HepG2 (cell line): ENCODE measurements around the gene UXS1. TPM values are rescaled to one million over a fixed set of nuclear protein-coding genes. Genes with fewer than 3 reads are reported as not detected.
A peak's percentile ranks its signal among the peaks of the same experiment; 100 is the strongest.

Experiments used
- ATAC-seq: fragments of 200-7000 bp; cut with Tn5 transposase; 3 replicates; pipeline ENCODE4 v1.9.1; 2020; ENCODE audit warnings: mild to moderate bottlenecking, moderate library complexity
- BruUV-seq: library from RNA; stranded (reverse); fragments of 400-500 nt; replicated peaks from 2 replicates; lab custom pipeline; 2021; lab: Mats Ljungman, UMichigan
- CTCF ChIA-PET: fragments of 300-600 bp; formaldehyde crosslinking; extraction: SDS; loops from one replicate; lab custom pipeline; 2021; ENCODE audit warnings: low total read pairs, inconsistent platforms, low intra/inter-chr PET ratio; lab: Yijun Ruan, JAX
- POLR2A ChIA-PET: fragments of 350-600 bp; sonication (Branson Sonifier 250); formaldehyde crosslinking; loops from one replicate; lab custom pipeline; 2020; ENCODE audit warnings: antibody characterized with exemption, inconsistent platforms; lab: Yijun Ruan, JAX
- DNase-seq: peaks from one replicate; pipeline ENCODE4 v3.0.0-alpha.2; 2015; ENCODE audit warnings: low spot score
- FAIRE-seq: peaks from 3 replicates; lab custom pipeline; 2011; peaks lifted over from hg19 to GRCh38; lab: Jason Lieb, UNC
- H2AFZ ChIP-seq: one replicate; pipeline ENCODE4 v1.6.1; 2011; ENCODE audit warnings: low read length, inconsistent platforms
- H3K27ac ChIP-seq: fragments of 300-600 bp; 3 replicates; pipeline ENCODE4 v1.8.0; 2011; ENCODE audit warnings: mixed run types, mild to moderate bottlenecking, mixed read lengths, low read length, inconsistent platforms; ENCODE audit not compliant: insufficient read depth; ENCODE audit errors: extremely low read length
- H3K27me3 ChIP-seq, 2 experiments: fragments of 200-600 bp in 1 of 2; 2 replicates in 1 of 2; 3 replicates in 1 of 2; pipeline versions ENCODE4 v1.6.0 to v1.8.0; 2011; ENCODE audit warnings: low read length in 2 of 2, mild to moderate bottlenecking in 2 of 2, moderate library complexity in 2 of 2, inconsistent platforms in 1 of 2; ENCODE audit not compliant: insufficient read depth in 2 of 2, control insufficient read depth in 1 of 2
- H3K36me3 ChIP-seq, 2 experiments: fragments of 200-600 bp in 1 of 2; replicated peaks in 1 of 2; 2 replicates in 1 of 2; 3 replicates in 1 of 2; pipeline versions ENCODE4 v1.5.1 to v1.8.0; 2011; ENCODE audit warnings: low read length in 2 of 2, inconsistent platforms in 1 of 2; ENCODE audit not compliant: insufficient read depth in 2 of 2, control insufficient read depth in 1 of 2
- H3K4me1 ChIP-seq: 2 replicates; pipeline ENCODE4 v1.5.1; 2012; ENCODE audit warnings: low read length, inconsistent platforms; ENCODE audit not compliant: insufficient read depth
- H3K4me2 ChIP-seq: 2 replicates; pipeline ENCODE4 v1.6.0; 2011; ENCODE audit warnings: low read depth, low read length, inconsistent platforms
- H3K4me3 ChIP-seq, 3 experiments: fragments of 200-600 bp in 1 of 3; sonication (generic), shearing (Covaris generic) in 1 of 3; replicated peaks in 1 of 3; 2 replicates each; pipeline ENCODE4 v1.5.1; 2011 to 2016; ENCODE audit warnings: low read length in 3 of 3, inconsistent platforms in 2 of 3, low read depth in 2 of 3, mild to moderate bottlenecking in 2 of 3, control low read depth in 1 of 3, mixed read lengths in 1 of 3; ENCODE audit not compliant: insufficient read depth in 1 of 3
- H3K79me2 ChIP-seq: one replicate; pipeline ENCODE4 v1.6.1; 2011; ENCODE audit warnings: low read length, inconsistent platforms; ENCODE audit not compliant: insufficient read depth
- H3K9ac ChIP-seq: 2 replicates; pipeline ENCODE4 v1.6.0; 2011; ENCODE audit warnings: mild to moderate bottlenecking, low read depth, low read length, inconsistent platforms; ENCODE audit not compliant: insufficient read depth
- H3K9me3 ChIP-seq: 2 replicates; pipeline ENCODE4 v1.5.1; 2012; ENCODE audit warnings: mild to moderate bottlenecking, low read length
- H4K20me1 ChIP-seq: 2 replicates; pipeline ENCODE4 v1.6.0; 2011; ENCODE audit warnings: inconsistent platforms, mild to moderate bottlenecking, low read length, moderate library complexity; ENCODE audit not compliant: insufficient read depth
- CBFB ChIP-seq: sonication (generic); formaldehyde crosslinking; IDR thresholded peaks from 2 replicates; pipeline ENCODE4 v1.4.0; 2020; ENCODE audit warnings: missing genetic modification reagents
- HNF4A ChIP-seq: sonication (generic); formaldehyde crosslinking; IDR thresholded peaks from 2 replicates; pipeline ENCODE4 v1.4.0; 2020; ENCODE audit warnings: missing genetic modification reagents
- HOXA9 ChIP-seq: sonication (generic); formaldehyde crosslinking; IDR thresholded peaks from 2 replicates; pipeline ENCODE4 v1.8.1; 2022; ENCODE audit warnings: missing genetic modification reagents, mild to moderate bottlenecking, moderate library complexity, borderline replicate concordance
- MAF1 ChIP-seq: sonication (generic); formaldehyde crosslinking; IDR thresholded peaks from 2 replicates; pipeline ENCODE4 v1.5.0; 2020; ENCODE audit warnings: missing genetic modification reagents, borderline replicate concordance
- NFE2L1 ChIP-seq: sonication (generic); formaldehyde crosslinking; IDR thresholded peaks from 2 replicates; pipeline ENCODE4 v1.4.0; 2020; ENCODE audit warnings: missing genetic modification reagents, mild to moderate bottlenecking, borderline replicate concordance
- RBM22 ChIP-seq: fragments of 200-400 bp; formaldehyde crosslinking; optimal IDR thresholded peaks from 2 replicates; pipeline ENCODE3; 2017; ENCODE audit warnings: mild to moderate bottlenecking, low read length, moderate library complexity
- ZNF7 ChIP-seq: IDR thresholded peaks from 2 replicates; pipeline ENCODE4 v1.6.1; 2016; ENCODE audit warnings: missing biosample characterization, missing genetic modification reagents
- WGBS: methylation state at CpG from one replicate; pipeline ENCODE4 v1.1.6; 2017; ENCODE audit warnings: low lambda C conversion rate; 5-methylcytosine and 5-hydroxymethylcytosine counted together
- in situ Hi-C: cut with HindIII; loops from 2 replicates; pipeline ENCODE4 v1.10.0; 2017; ENCODE audit warnings: low pct_unique_long_range_greater_than_20kb; ENCODE audit not compliant: extremely low pct_ligation_motif_present
- intact Hi-C: fragments of 100-400 bp; cut with micrococcal nuclease; formaldehyde crosslinking; loops from one replicate; pipeline ENCODE4 v1.10.0; 2022; ENCODE audit not compliant: unreplicated experiment
- polyA plus RNA-seq, 8 experiments: library from polyadenylated mRNA; depleted of rRNA in 3 of 8; stranded (reverse) in 7 of 8; unstranded in 1 of 8; fragments of >200 nt; fragmentation: Illumina TruSeq in 4 of 8; extraction: Trizol in 4 of 8; gene quantifications; 2 replicates each; pipeline versions ENCODE4 v1.2.1 to v1.2.3, GENCODE V29; 2011 to 2016; ENCODE audit warnings: low read depth in 4 of 8, missing spikeins in 1 of 8, mixed read lengths in 1 of 8; ENCODE audit not compliant: insufficient read depth in 1 of 8
- total RNA-seq, 5 experiments: library from RNA; depleted of rRNA; stranded (reverse); fragments of >200 nt; fragmentation: Illumina TruSeq; extraction: Trizol; gene quantifications; 2 replicates each; pipeline ENCODE4 v1.2.3, GENCODE V29; 2016; ENCODE audit warnings: low read depth in 1 of 5
- TF ChIP-seq, protein P1 (sequence below): IDR thresholded peaks from 2 replicates; pipeline ENCODE4 v1.6.1; 2012; ENCODE audit warnings: low read depth, low read length, improper control_type of control experiment
- TF ChIP-seq, protein P2 (sequence below): sonication (generic); formaldehyde crosslinking; IDR thresholded peaks from 2 replicates; pipeline ENCODE4 v1.9.0; 2022; ENCODE audit warnings: missing genetic modification reagents, mild to moderate bottlenecking, borderline replicate concordance

Gene UXS1
- total and polyA plus RNA-seq, 2 of the 13 experiments (the other 11 are each of a cell fraction or from before 2014, with no cell fraction given): 53.3 to 110 TPM

DNA sequence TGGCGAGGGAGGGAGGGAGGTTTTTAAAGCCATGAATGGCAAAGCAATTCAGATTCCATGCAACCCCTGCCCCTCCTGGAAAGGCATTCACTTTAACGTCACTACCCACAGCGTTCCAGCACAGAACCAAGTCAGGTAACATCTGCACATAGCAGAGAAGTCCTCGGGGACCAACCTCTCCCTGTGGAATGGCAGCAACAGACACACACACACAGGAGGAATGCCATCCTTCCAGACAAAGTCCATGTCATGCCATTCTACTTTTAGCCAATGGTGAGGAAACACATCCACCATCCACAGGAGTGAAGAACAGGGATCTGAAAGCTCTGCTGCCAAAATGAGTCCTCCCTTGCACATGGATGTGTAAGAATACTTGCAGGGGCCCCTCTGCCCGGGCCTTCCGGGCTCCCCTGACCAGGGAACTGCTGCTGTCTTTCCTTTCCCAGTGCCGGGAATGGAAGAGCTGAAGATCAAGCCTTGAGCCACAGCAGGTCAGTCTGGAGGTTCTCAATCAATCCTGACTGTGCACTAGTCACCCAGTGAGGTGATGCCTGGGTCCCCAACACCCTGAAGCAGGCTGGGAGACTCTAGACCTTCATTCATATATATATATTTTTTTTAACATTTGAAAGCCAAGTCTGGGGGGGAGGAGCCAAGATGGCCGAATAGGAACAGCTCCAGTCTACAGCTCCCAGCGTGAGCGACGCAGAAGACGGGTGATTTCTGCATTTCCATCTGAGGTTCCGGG, 63.7 kb downstream of the UXS1 start:
- Histone ChIP-seq H3K36me3 (peaks cover 6 to 16% of the 10 kb centered on the region in 2 experiments), H3K9ac (no peak overlapping the region), H3K4me2 (no peak overlapping the region), H3K27ac (peak overlapping the region; percentile 31), H3K4me1 (peaks cover 54% of the 10 kb centered on the region), H3K27me3 (no peaks in the 10 kb centered on the region), H3K4me3 (no peak overlapping the region), H3K9me3 (no peaks in the 10 kb centered on the region), H3K79me2 (peaks cover 11% of the 10 kb centered on the region), H4K20me1 (no peaks in the 10 kb centered on the region), H2AFZ (no peak overlapping the region)
- DNase-seq (peak; percentile 37), FAIRE-seq (no peak), ATAC-seq (peak; percentile 8; the same call in 1 of the 3 replicates)
- in situ Hi-C loops: no loop called here
- no TSS peak for BruUV-seq
- ChIA-PET CTCF (no interaction called here), POLR2A (interaction anchor here (0.8 kb wide), 1 partner anchor 15 kb away, joined by 3 read pairs; no protein-coding TSS in a partner anchor)
- TF ChIP-seq NFE2L1: no peak
- TF ChIP-seq MAF1 (CRISPR knock-in tag): no peak
- TF ChIP-seq RBM22: peak; percentile 60
- TF ChIP-seq HOXA9 (CRISPR knock-in tag): no peak
- TF ChIP-seq, protein P1, sequence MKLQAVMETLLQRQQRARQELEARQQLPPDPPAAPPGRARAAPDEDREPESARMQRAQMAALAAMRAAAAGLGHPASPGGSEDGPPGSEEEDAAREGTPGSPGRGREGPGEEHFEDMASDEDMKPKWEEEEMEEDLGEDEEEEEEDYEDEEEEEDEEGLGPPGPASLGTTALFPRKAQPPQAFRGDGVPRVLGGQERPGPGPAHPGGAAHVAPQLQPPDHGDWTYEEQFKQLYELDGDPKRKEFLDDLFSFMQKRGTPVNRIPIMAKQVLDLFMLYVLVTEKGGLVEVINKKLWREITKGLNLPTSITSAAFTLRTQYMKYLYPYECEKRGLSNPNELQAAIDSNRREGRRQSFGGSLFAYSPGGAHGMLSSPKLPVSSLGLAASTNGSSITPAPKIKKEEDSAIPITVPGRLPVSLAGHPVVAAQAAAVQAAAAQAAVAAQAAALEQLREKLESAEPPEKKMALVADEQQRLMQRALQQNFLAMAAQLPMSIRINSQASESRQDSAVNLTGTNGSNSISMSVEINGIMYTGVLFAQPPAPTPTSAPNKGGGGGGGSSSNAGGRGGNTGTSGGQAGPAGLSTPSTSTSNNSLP: no peak
- TF ChIP-seq ZNF7 (CRISPR knock-in tag): no peak
- TF ChIP-seq, protein P2, sequence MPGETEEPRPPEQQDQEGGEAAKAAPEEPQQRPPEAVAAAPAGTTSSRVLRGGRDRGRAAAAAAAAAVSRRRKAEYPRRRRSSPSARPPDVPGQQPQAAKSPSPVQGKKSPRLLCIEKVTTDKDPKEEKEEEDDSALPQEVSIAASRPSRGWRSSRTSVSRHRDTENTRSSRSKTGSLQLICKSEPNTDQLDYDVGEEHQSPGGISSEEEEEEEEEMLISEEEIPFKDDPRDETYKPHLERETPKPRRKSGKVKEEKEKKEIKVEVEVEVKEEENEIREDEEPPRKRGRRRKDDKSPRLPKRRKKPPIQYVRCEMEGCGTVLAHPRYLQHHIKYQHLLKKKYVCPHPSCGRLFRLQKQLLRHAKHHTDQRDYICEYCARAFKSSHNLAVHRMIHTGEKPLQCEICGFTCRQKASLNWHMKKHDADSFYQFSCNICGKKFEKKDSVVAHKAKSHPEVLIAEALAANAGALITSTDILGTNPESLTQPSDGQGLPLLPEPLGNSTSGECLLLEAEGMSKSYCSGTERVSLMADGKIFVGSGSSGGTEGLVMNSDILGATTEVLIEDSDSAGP: no peak
- TF ChIP-seq CBFB: no peak
- TF ChIP-seq HNF4A (CRISPR knock-in tag): peak; percentile 15; the same call in 1 of the 2 replicates
- intact Hi-C loops: no loop called here
- WGBS: 89% methylated on average over 13 of the region's 13 CpGs
